Esophagus (tissue), 2 donors: ENCODE data around the gene CUL4B. TPM values are rescaled to one million over a fixed set of nuclear protein-coding genes. Genes with fewer than 3 reads are reported as not detected.

ENCODE experiments used
- H3K27ac ChIP-seq, 2 donors: one replicate each; pipeline ENCODE4 v1.5.1; 2013; ENCODE audit warnings: low read depth in 2 of 2, mild to moderate bottlenecking in 2 of 2, inconsistent platforms in 1 of 2, low read length in 1 of 2, moderate library complexity in 1 of 2
- H3K27me3 ChIP-seq, 2 donors: one replicate each; pipeline ENCODE4 v1.6.1; 2013; ENCODE audit warnings: low read length in 2 of 2, control low read depth in 1 of 2, mild to moderate bottlenecking in 1 of 2; ENCODE audit not compliant: insufficient read depth in 2 of 2, control insufficient read depth in 1 of 2
- H3K36me3 ChIP-seq, 2 donors: one replicate each; pipeline ENCODE4 v1.6.1; 2013; ENCODE audit warnings: low read length in 1 of 2; ENCODE audit not compliant: control insufficient read depth in 2 of 2, insufficient read depth in 2 of 2
- H3K4me1 ChIP-seq, 2 donors: one replicate each; pipeline ENCODE4 v1.6.1; 2013; ENCODE audit warnings: low read length in 1 of 2; ENCODE audit not compliant: control insufficient read depth in 2 of 2, insufficient read depth in 2 of 2
- H3K4me3 ChIP-seq, 2 donors: one replicate each; pipeline ENCODE4 v1.5.1; 2013; ENCODE audit warnings: low read length in 2 of 2, mild to moderate bottlenecking in 2 of 2, low read depth in 1 of 2, moderate library complexity in 1 of 2
- H3K9me3 ChIP-seq, 2 donors: one replicate each; pipeline ENCODE4 v1.6.1; 2013; ENCODE audit warnings: mild to moderate bottlenecking in 2 of 2, low read depth in 1 of 2, low read length in 1 of 2, moderate library complexity in 1 of 2; ENCODE audit not compliant: control insufficient read depth in 2 of 2, insufficient read depth in 1 of 2
- WGBS, 2 donors: extraction: QIAGEN DNeasy Blood & Tissue Kit; methylation state at CpG; one replicate each; pipeline ENCODE4 v1.1.7; 2013; 5-methylcytosine and 5-hydroxymethylcytosine counted together
- polyA plus RNA-seq, 2 donors: library from polyadenylated mRNA; stranded (reverse); fragments of 200-250 nt; gene quantifications; one replicate each; pipeline ENCODE4 v1.2.3, GENCODE V29; 2013
- donor health status: healthy with polysubstance abuse.
- donor health status: Bipolar disorder and iron deficiency.

Gene CUL4B
- polyA plus RNA-seq, 2 donors = 16.7 to 24.2 TPM

- H3K36me3 ChIP-seq = no peaks in the 10 kb centered on the region
- WGBS, 2 donors = 73 to 85% methylated on average over 3 of the region's 3 CpGs
Measured at GRCh38 chrX:120566817-120567216, 6.1 kb upstream of the CUL4B start.

DNA sequence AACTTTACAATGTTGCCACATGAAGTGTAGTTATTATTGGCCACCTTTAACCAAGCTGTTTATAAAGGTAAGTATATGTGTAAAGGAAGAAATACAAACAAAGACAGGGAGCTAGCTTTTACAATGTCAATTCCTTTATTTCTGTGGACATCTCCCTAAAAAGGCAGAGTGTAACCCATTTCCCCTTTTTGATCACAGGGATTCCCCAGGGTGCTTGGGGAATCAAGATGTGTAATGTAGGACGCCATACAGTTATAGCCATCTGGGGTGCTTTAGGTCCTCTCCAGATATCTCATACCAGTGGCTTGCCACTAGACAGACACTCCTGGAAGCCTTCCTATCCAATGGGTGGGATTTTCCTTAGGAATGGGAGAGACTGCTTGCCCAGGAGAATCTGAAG lies 4.2 kb upstream of the CUL4B start:
- Histone ChIP-seq H3K4me1 (peaks cover 0 to 4% of the 10 kb centered on the region in 2 donors), H3K36me3 (no peaks in the 10 kb centered on the region), H3K27me3 (no peaks in the 10 kb centered on the region), H3K27ac (no peak overlapping the region), H3K9me3 (no peaks in the 10 kb centered on the region), H3K4me3 (no peak overlapping the region)
- WGBS, 2 donors = 75 to 81% methylated on average over 1 of the region's 1 CpG

More at GRCh38 chrX:120566817-120567216, 6.1 kb upstream of the CUL4B start:
- H3K27ac ChIP-seq = no peak overlapping the region
- H3K27me3 ChIP-seq = no peaks in the 10 kb centered on the region
- H3K4me1 ChIP-seq = peaks cover 0 to 4% of the 10 kb centered on the region in 2 donors
- no peak overlapping the region for H3K4me3 ChIP-seq
- no peaks in the 10 kb centered on the region for H3K9me3 ChIP-seq

- Histone ChIP-seq H3K4me3 (no peak overlapping the region), H3K27me3 (no peaks in the 10 kb centered on the region), H3K27ac (peak overlapping the region; percentile 19 to 31), H3K4me1 (peaks cover 0 to 4% of the 10 kb centered on the region in 2 donors), H3K36me3 (no peaks in the 10 kb centered on the region), H3K9me3 (no peaks in the 10 kb centered on the region)
- WGBS, 2 donors = 49 to 58% methylated on average over 2 of the region's 2 CpGs
Measured at GRCh38 chrX:120562569-120562926, 1.8 kb upstream of the CUL4B start.

DNA sequence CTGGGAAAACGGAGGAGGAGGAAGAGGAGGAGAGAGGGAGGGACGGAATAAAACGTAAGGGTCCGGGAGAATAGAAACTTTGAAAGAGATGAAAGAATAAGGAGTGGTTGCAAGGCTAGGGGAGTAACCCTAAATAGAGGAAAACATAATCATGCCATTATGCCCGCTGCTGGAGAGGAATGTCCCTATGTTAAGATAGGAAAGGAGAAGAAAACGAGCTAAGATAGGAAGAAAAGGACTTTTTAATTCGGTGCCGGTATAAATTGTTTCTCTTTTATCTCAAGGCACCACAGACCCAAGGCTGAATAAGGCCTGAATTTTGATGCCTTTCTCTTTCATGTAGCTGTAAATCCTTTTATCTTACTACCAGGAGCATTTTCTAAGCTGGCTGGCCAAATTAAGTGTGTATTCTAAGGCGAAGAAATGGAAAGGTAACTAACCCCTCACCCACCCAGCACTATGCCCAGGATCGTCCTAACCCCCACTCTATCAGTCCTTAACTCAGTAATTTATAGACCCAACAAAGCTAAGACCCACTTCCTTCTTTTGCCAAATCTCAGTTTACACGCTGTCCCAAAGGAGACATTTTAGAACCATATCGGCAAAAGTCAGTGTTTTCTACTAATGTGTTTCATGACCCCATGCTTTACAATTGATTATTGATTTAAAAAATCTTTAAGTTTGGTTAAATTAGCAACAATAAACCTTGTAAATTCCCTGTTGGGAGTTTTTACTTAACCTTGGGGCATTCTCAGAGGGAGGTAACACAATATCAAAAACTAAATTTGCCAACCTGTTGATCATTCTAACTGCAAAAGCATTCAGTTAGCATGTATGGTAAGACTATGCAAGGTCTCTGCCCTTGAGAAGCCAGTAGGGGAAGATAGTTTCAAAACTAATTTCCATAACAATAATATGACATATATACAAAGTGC lies 1.1 kb upstream of the CUL4B start:
- H3K27ac ChIP-seq = peak overlapping the region; percentile 63 to 84

GRCh38 chrX:120560405-120560841 lies 339 bp downstream of the CUL4B start:
- no peaks in the 10 kb centered on the region for H3K36me3 ChIP-seq
- WGBS, 2 donors = 0 to 24% methylated on average over 9 to 10 of the region's 10 CpGs
- H3K27me3 ChIP-seq = no peaks in the 10 kb centered on the region
- peak overlapping the region; percentile 97 to 98 for H3K27ac ChIP-seq
- H3K4me1 ChIP-seq = peaks cover 0 to 4% of the 10 kb centered on the region in 2 donors
- H3K9me3 ChIP-seq = no peaks in the 10 kb centered on the region
- peak overlapping the region; percentile 55 to 77 for H3K4me3 ChIP-seq

More for the DNA sequence above, 1.1 kb upstream of the CUL4B start:
- H3K9me3 ChIP-seq = no peaks in the 10 kb centered on the region
- peaks cover 0 to 4% of the 10 kb centered on the region in 2 donors for H3K4me1 ChIP-seq
- 6 to 28% methylated on average over 12 of the region's 12 CpGs for WGBS, 2 donors
- no peaks in the 10 kb centered on the region for H3K27me3 ChIP-seq
- peak overlapping the region; percentile 18 to 53 for H3K4me3 ChIP-seq
- no peaks in the 10 kb centered on the region for H3K36me3 ChIP-seq

DNA sequence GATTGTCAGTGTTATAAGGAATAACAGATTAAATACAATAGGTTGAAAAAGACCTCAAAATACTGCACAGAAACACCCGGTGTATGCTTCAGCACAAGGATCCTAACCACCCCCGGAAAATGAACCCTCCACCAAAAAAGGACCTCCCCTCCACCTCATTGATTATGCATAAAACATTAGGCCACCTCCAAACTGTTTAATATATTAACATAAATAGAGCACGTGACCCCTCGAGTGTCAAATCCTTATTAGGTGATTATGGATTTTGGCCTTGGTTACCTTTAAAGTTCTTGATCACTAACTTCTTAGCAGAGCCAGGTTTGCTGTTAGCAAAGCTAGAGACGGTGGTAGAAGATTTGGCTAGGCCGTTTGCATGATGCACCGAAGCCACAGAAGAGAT lies 958 bp downstream of the CUL4B start:
- Histone ChIP-seq H3K27me3 (no peaks in the 10 kb centered on the region), H3K27ac (peak overlapping the region; percentile 97 to 98), H3K4me3 (peak overlapping the region; percentile 55 to 77), H3K9me3 (no peaks in the 10 kb centered on the region), H3K36me3 (no peaks in the 10 kb centered on the region), H3K4me1 (peaks cover 0 to 4% of the 10 kb centered on the region in 2 donors)
- 0 to 34% methylated on average over 7 of the region's 7 CpGs for WGBS, 2 donors

DNA sequence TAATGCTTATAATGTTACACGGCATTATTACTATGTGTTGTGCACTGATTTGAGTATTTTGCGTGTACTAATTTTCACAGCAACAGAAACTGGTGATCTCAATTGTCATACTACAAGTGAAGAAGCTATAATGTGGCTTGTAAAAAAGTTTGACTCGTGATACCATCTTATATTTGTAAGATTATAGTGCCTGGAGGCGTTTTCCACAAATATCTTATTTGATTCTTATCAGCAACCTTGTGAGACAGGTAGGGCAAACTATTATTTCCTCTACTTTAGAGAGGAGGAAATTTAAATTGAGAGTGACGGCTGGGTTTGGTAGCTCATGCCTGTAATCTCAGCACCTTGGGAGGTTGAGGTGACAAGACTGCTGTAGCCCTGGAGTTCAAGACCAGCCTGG lies 4.5 kb downstream of the CUL4B start:
- H3K4me1 ChIP-seq = no peaks in the 10 kb centered on the region
- H3K27me3 ChIP-seq = no peaks in the 10 kb centered on the region
- H3K36me3 ChIP-seq = no peaks in the 10 kb centered on the region
- WGBS, 2 donors = 77 to 85% methylated on average over 5 of the region's 5 CpGs
- H3K27ac ChIP-seq = no peak overlapping the region
- no peak overlapping the region for H3K4me3 ChIP-seq
- H3K9me3 ChIP-seq = no peaks in the 10 kb centered on the region

DNA sequence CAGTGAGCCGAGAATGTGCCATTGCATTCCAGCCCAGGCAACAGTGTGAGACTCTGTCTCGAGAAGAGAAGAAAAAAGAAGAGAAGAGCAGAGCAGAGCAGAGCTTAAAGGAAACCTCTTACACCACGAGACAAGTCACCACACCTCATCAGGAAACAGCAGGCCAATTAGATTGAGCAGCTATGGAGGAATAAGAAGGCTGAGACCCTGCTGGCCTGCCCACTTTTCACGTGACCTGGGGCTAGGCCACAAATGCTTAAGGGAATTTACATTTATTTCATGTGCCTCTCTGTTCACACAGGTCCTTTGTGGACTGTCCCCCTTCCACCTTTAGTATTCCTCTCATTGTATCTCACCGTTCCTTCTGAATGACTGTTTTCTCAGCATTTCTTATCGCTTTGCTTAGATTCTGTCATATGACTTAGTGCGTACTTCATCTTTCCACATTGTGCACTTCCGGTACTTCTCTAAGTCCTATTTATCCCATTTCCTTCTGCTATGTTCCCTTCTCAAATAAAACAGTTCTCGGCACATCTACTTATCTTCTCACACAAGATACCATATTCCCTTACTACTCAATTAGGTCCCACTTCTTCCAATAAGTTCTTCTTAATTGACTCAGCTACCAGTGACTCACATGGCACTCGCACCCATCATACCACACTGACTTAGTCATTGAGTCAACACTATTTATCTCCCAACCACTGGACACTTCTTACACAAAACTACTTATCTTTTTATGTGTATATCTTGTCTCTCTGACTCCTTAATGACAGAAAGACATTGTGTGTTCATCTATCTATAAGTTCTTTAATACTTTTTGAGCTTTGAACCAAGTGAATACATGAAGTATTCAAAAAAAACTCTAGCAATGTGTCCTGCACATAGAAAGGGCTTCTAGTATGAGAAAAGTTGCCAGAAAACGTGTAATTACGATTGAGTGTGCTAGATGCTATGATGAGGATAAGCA lies 11.0 kb downstream of the CUL4B start:
- Histone ChIP-seq H3K27ac (peak overlapping the region; percentile 23 to 42), H3K27me3 (no peaks in the 10 kb centered on the region), H3K9me3 (no peaks in the 10 kb centered on the region), H3K4me3 (no peak overlapping the region), H3K4me1 (peaks cover 0 to 2% of the 10 kb centered on the region in 2 donors), H3K36me3 (no peaks in the 10 kb centered on the region)
- WGBS, 2 donors = 72 to 73% methylated on average over 12 of the region's 12 CpGs

DNA sequence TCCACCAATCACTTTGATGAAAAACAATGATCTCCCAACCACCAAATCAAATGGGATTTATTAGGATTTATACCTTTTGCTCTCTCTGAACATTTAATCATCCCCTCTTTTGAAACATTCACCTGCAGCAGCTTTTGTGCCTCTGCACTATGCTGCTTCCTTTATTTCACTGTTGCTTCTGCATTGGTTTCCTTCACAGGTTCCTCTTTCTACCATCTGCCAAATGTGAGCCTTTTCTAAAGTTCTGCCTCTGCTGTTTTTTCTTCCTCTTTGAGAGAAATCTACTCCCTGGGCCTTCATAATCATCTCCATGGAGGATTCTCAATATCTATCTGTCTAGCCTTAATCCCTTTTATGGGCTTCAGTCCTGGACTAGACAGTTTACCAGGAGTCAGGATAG lies 24.7 kb downstream of the CUL4B start:
- Histone ChIP-seq H3K4me3 (no peak overlapping the region), H3K27ac (no peak overlapping the region), H3K27me3 (no peaks in the 10 kb centered on the region), H3K4me1 (no peaks in the 10 kb centered on the region), H3K36me3 (peaks cover 2 to 3% of the 10 kb centered on the region in 2 donors), H3K9me3 (no peaks in the 10 kb centered on the region)
